ENCODE measurements around the gene MTTP. TPM values are rescaled to one million over a fixed set of nuclear protein-coding genes. Genes with fewer than 3 reads are reported as not detected.
A peak's percentile ranks its signal among the peaks of the same experiment; 100 is the strongest.

MTTP gene
- total and polyA plus RNA-seq, 9 donors = 0.67 to 4.8 (median 2.2) TPM

DNA sequence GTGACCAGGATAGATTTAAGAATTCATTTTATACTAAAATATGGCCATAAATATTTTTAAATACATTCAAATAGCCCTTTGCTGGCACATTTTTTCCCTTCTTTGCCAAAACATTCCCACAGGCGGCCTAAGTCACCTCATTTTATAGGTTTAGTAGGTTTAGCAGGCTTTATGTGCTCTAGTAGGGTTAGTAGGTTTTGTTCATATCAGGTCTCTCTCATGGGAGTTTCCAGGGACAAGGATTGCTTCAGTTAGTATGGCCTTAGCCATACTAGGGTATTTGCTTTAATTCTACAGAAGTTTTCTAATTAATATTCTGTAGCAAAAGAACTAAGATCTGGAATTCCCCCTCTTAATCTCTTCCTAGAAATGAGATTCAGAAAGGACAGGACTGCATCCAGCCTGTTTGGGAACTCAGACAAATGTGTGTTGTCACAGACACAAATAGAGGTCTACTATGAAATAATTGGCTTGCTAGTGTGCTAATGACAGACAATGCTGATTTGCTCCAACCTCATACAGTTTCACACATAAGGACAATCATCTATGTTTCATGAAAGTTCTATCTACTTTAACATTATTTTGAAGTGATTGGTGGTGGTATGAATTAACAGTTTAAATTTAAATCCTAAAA, 772 bp upstream of the MTTP start:
- intact Hi-C loops (cut with DNase I) = no loop called here
- Histone ChIP-seq H3K36me3 (no peaks in the 10 kb centered on the region), H3K27me3 (no peaks in the 10 kb centered on the region), H3K4me1 (ENCODE audit: insufficient read depth) (peaks cover 1% of the 10 kb centered on the region), H3K27ac (peak overlapping the region in 1 of 2 donors; percentile 15), H3K9me3 (no peaks in the 10 kb centered on the region), H3K4me3 (no peak overlapping the region)
- no peak for DNase-seq
- TF ChIP-seq POLR2A (IDR thresholded peaks at IDR 0.05) (no peak), EP300 (IDR thresholded peaks at IDR 0.05) (no peak)
- TF ChIP-seq, protein P1, sequence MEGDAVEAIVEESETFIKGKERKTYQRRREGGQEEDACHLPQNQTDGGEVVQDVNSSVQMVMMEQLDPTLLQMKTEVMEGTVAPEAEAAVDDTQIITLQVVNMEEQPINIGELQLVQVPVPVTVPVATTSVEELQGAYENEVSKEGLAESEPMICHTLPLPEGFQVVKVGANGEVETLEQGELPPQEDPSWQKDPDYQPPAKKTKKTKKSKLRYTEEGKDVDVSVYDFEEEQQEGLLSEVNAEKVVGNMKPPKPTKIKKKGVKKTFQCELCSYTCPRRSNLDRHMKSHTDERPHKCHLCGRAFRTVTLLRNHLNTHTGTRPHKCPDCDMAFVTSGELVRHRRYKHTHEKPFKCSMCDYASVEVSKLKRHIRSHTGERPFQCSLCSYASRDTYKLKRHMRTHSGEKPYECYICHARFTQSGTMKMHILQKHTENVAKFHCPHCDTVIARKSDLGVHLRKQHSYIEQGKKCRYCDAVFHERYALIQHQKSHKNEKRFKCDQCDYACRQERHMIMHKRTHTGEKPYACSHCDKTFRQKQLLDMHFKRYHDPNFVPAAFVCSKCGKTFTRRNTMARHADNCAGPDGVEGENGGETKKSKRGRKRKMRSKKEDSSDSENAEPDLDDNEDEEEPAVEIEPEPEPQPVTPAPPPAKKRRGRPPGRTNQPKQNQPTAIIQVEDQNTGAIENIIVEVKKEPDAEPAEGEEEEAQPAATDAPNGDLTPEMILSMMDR (IDR thresholded peaks at IDR 0.05) = no peak
- 92 to 100% (median 95%) methylated on average over 1 of the region's 1 CpG for WGBS, 3 donors

DNA sequence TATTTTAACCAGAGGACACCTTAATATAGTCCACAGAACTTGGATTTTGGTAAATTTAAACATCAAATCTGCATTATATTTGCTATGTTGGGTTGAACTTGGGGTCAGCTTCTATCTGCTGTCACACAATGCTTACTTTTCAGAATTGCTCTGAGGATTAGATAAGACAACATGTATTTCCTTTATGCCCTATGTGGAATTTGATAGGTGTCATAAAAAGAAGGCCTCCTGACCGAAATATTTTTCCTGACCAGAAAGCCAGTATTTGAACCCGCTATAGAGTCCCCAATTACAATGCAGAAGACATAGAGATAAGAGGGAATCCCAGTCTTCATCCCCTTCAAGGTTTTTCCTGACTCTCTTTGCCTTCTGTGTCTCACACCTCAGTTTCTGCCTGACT, 4.1 kb downstream of the MTTP start:
- H3K27me3 ChIP-seq = no peaks in the 10 kb centered on the region
- TF ChIP-seq, protein P1 (IDR thresholded peaks at IDR 0.05) = no peak
- no peak for TF ChIP-seq EP300 (IDR thresholded peaks at IDR 0.05)
- TF ChIP-seq POLR2A (IDR thresholded peaks at IDR 0.05) = no peak
- DNase-seq = no peak
- no peak overlapping the region for H3K4me3 ChIP-seq
- no peaks in the 10 kb centered on the region for H3K36me3 ChIP-seq
- H3K27ac ChIP-seq = no peak overlapping the region
- intact Hi-C loops (cut with DNase I) = no loop called here
- 90 to 98% (median 95%) methylated on average over 2 of the region's 2 CpGs for whole genome bisulfite sequencing, 3 donors
- no peaks in the 10 kb centered on the region for H3K9me3 ChIP-seq
- H3K4me1 ChIP-seq (ENCODE audit: insufficient read depth) = peaks cover 1% of the 10 kb centered on the region

DNA sequence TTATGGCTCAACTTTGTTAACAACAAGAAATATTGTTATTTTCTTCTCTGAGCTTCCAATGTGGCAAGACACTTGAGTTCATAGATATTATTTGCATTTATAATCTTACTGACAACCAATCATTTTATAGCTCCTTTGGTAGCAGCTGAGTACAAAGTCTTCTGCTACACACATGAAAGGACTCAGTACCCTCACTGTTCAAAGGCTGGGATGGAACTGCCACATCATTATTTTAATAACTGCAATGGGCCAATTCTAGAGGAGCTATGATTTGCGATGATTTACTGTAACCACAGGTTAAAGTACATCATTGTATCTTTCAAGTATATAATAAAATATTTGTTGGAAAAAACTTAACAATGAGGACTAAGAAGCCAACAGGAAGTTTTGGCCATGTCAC, 10.9 kb downstream of the MTTP start:
- intact Hi-C loops (cut with DNase I) = no loop called here
- 96 to 100% (median 98%) methylated on average over 1 of the region's 1 CpG for WGBS, 3 donors
- Histone ChIP-seq H3K36me3 (no peaks in the 10 kb centered on the region), H3K4me3 (no peak overlapping the region), H3K4me1 (ENCODE audit: insufficient read depth) (no peaks in the 10 kb centered on the region), H3K27ac (no peak overlapping the region), H3K27me3 (no peaks in the 10 kb centered on the region), H3K9me3 (no peaks in the 10 kb centered on the region)
- TF ChIP-seq EP300 (IDR thresholded peaks at IDR 0.05) (no peak), POLR2A (IDR thresholded peaks at IDR 0.05) (no peak)
- TF ChIP-seq, protein P1 (IDR thresholded peaks at IDR 0.05) = no peak
- no peak for DNase-seq

DNA sequence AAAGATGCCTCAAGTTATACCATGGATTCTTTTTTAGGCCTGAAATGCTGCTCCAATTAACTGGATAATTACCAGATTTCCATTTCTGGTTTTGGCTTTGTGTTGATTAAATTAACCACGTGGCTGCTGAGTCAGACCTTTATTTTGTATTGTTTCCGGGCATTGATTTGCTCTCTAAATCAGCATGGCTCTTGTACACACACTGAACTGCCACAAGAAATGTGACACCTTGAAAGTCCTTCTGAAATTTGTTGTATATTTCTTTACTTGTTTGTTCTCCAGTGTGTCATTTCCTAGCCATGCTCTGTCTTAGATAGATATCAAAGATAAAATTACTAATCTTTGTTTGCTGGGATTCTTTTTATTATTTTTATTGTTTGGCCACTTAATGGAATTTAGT, 11.7 kb downstream of the MTTP start:
- H3K36me3 ChIP-seq = no peaks in the 10 kb centered on the region
- no peak for TF ChIP-seq POLR2A (IDR thresholded peaks at IDR 0.05)
- TF ChIP-seq EP300 (IDR thresholded peaks at IDR 0.05) = no peak
- TF ChIP-seq, protein P1 (IDR thresholded peaks at IDR 0.05) = no peak
- DNase-seq = no peak
- 41 to 78% (median 54%) methylated on average over 2 of the region's 2 CpGs for WGBS, 3 donors
- H3K4me3 ChIP-seq = no peak overlapping the region
- intact Hi-C loops (cut with DNase I) = no loop called here
- no peaks in the 10 kb centered on the region for H3K27me3 ChIP-seq
- no peaks in the 10 kb centered on the region for H3K4me1 ChIP-seq (ENCODE audit: insufficient read depth)
- H3K9me3 ChIP-seq = no peaks in the 10 kb centered on the region
- H3K27ac ChIP-seq = no peak overlapping the region

Measured in ovary (tissue), 9 donors.